ENCODE results near the gene ATP6V1B1.

ATP6V1B1 gene

GRCh38 chr2:70959271-70959761 is 23.6 kb downstream of the ATP6V1B1 start:
- H3K4me3 ChIP-seq (ENCODE audit: low read depth, low read length), result no peak overlapping the region
- TF ChIP-seq MYC (IDR thresholded peaks at IDR 0.05; ENCODE audit: low read depth, low read length) (no peak), POLR2A (IDR thresholded peaks at IDR 0.05; ENCODE audit: extremely low read depth, insufficient read length) (no peak), CTCF (IDR thresholded peaks at IDR 0.05; ENCODE audit: low read depth, low read length) (no peak)
- TF ChIP-seq, protein P1, sequence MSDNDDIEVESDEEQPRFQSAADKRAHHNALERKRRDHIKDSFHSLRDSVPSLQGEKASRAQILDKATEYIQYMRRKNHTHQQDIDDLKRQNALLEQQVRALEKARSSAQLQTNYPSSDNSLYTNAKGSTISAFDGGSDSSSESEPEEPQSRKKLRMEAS (IDR thresholded peaks at IDR 0.05; ENCODE audit: low read depth, low read length), result no peak
- no peak for DNase-seq (ENCODE audit: low read depth)

- no peak overlapping the region for H3K4me3 ChIP-seq (ENCODE audit: low read depth, low read length)
- TF ChIP-seq POLR2A (IDR thresholded peaks at IDR 0.05; ENCODE audit: extremely low read depth, insufficient read length), result no peak
- TF ChIP-seq CTCF (IDR thresholded peaks at IDR 0.05; ENCODE audit: low read depth, low read length), result peak; percentile 36
- TF ChIP-seq, protein P1 (IDR thresholded peaks at IDR 0.05; ENCODE audit: low read depth, low read length), result no peak
- TF ChIP-seq MYC (IDR thresholded peaks at IDR 0.05; ENCODE audit: low read depth, low read length), result no peak
- no peak for DNase-seq (ENCODE audit: low read depth)
Measured at GRCh38 chr2:70959851-70960832, 24.4 kb downstream of the ATP6V1B1 start.

DNA sequence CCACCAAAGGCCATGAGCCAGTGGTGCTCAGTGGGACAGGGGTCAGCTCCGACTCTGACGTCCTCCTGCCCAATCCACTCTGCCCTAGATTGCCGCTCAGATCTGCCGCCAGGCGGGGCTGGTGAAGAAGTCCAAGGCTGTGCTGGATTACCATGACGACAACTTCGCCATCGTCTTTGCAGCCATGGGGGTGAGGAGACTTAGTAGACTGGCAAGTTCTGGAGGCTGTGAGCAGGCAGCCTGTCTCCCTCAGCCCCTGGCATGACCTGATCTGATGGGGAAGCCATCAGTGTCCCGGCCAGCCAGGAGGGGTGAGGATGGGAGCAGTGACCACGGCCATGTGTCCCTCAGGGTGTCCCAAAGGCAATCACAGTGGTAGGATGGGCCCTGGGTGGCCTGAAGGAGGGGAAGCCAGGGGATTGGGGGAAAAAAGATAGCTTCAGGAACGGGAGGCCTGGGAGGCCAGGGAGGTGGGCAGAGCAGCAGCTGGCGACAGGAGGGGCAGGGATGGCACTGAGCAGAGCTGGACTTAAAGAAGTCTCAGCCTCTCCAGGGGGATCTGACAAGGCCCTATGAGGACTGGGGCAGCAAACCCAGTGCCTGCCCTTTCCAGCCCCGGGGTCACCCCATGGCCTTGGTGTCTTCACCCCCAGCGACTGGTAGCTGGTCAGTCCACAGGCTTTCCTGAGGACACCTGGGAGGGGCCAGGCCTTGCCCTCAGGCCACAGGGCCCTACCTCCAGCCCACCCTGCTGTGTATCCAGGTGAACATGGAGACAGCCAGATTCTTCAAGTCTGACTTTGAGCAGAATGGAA is 25.3 kb downstream of the ATP6V1B1 start:
- TF ChIP-seq MYC (IDR thresholded peaks at IDR 0.05; ENCODE audit: low read depth, low read length), result no peak
- no peak for TF ChIP-seq CTCF (IDR thresholded peaks at IDR 0.05; ENCODE audit: low read depth, low read length)
- TF ChIP-seq, protein P1 (IDR thresholded peaks at IDR 0.05; ENCODE audit: low read depth, low read length), result no peak
- no peak for TF ChIP-seq POLR2A (IDR thresholded peaks at IDR 0.05; ENCODE audit: extremely low read depth, insufficient read length)
- H3K4me3 ChIP-seq (ENCODE audit: low read depth, low read length), result no peak overlapping the region
- DNase-seq (ENCODE audit: low read depth), result no peak

GRCh38 chr2:70961648-70961994 is 25.9 kb downstream of the ATP6V1B1 start:
- DNase-seq (ENCODE audit: low read depth), result no peak
- no peak for TF ChIP-seq POLR2A (IDR thresholded peaks at IDR 0.05; ENCODE audit: extremely low read depth, insufficient read length)
- TF ChIP-seq, protein P1 (IDR thresholded peaks at IDR 0.05; ENCODE audit: low read depth, low read length), result no peak
- no peak for TF ChIP-seq CTCF (IDR thresholded peaks at IDR 0.05; ENCODE audit: low read depth, low read length)
- no peak for TF ChIP-seq MYC (IDR thresholded peaks at IDR 0.05; ENCODE audit: low read depth, low read length)
- no peak overlapping the region for H3K4me3 ChIP-seq (ENCODE audit: low read depth, low read length)

- H3K4me3 ChIP-seq (ENCODE audit: low read depth, low read length), result no peak overlapping the region
- DNase-seq (ENCODE audit: low read depth), result no peak
- TF ChIP-seq MYC (IDR thresholded peaks at IDR 0.05; ENCODE audit: low read depth, low read length), result no peak
- TF ChIP-seq, protein P1 (IDR thresholded peaks at IDR 0.05; ENCODE audit: low read depth, low read length), result no peak
- no peak for TF ChIP-seq POLR2A (IDR thresholded peaks at IDR 0.05; ENCODE audit: extremely low read depth, insufficient read length)
- no peak for TF ChIP-seq CTCF (IDR thresholded peaks at IDR 0.05; ENCODE audit: low read depth, low read length)
Measured at GRCh38 chr2:70962211-70962884, 26.6 kb downstream of the ATP6V1B1 start.

All from NB4 (cell line).